ENCODE results near the gene LSR.

GRCh38 chr19:35240327-35240726 is 8.5 kb upstream of the LSR start:
- no peak for TF ChIP-seq CTCF (conservative IDR thresholded peaks at IDR 0.05)
- no peak for TF ChIP-seq ZFX (IDR thresholded peaks at IDR 0.05)
